ENCODE measurements around the gene CX3CL1. TPM values are rescaled to one million over a fixed set of nuclear protein-coding genes. Genes with fewer than 3 reads are reported as not detected.

CX3CL1 gene
- total RNA-seq, 1 donor from 2014 or later = 9.6 TPM

DNA sequence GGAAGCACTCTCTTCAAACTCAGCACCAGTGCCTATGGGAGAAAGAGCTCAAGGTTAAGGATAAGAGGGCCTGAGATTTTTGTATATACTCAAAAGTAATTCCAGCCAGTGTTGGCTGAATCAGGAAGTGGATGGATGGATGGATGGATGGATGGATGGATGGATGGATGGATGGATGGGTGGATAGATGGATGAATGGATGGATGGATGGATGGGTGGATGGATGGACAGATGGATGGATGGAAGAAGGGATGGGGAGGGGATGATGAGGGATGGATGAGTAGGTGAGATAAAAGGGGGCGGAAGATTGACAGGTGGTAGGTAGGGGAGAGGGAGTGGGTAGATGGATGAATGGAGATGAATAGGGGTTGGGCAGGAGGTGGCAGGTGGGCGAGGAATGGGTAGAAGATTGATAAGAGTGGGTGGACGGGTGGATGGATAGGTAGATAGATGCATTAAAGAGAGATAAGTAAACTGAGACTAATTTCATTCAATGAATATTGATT is 4.1 kb downstream of the CX3CL1 start:
- no peak overlapping the region for H3K27ac Mint-ChIP-seq (ENCODE audit: unreplicated experiment)

DNA sequence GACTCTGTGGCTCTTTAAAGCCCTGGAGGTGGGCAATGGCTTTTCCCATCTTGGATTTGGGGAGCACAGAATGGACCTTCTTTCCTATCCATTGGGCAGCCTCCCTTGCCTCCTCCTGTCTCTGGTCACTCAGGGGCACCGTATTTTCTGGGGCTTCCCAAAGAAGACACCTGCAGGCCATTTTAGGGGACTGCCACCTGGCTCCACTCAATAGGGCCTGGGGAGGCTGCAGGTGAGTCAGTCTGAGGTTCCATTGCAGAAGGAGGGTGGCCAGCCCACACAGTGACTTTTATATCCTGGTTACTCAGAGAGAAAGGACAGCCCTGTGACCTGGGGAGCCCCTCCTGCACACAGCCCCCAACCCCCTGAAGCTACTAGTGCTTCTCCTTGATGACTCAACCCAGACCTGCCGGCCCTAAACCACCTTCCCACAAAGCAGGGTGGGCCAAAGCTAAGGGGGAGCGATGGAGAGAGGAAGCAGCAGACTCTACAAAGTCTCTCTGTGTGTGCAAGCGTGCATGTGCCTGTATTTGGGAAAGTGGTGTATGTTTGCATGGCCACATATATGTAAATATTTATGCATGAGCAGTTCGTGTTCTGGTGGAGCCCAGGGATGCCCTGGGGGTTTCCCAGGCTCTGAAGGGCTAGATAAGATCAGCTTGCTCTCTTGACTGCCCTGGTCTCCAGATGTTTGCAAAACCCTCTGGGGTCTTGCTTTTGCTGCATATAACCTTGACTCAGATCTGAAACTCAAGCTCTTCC is 5.0 kb downstream of the CX3CL1 start:
- Mint-ChIP-seq H3K4me3 (ENCODE audit: unreplicated experiment) (peak overlapping the region; percentile 34), H3K4me1 (ENCODE audit: low read depth, unreplicated experiment) (peaks cover 27% of the 10 kb centered on the region)

More for the DNA sequence above, 4.1 kb downstream of the CX3CL1 start:
- H2AFZ ChIP-seq (ENCODE audit: low read depth, low read length) = no peak overlapping the region
- no peaks in the 10 kb centered on the region for H3K36me3 ChIP-seq (ENCODE audit: insufficient read depth, low read length)
- no peak for DNase-seq (ENCODE audit: low read depth)
- Mint-ChIP-seq H3K4me1 (ENCODE audit: low read depth, unreplicated experiment) (peaks cover 27% of the 10 kb centered on the region), H3K9me3 (ENCODE audit: unreplicated experiment) (peaks cover 5% of the 10 kb centered on the region), H3K4me3 (ENCODE audit: unreplicated experiment) (no peak overlapping the region), H3K36me3 (ENCODE audit: low read depth, unreplicated experiment) (no peaks in the 10 kb centered on the region), H3K27me3 (ENCODE audit: low read depth, unreplicated experiment) (no peaks in the 10 kb centered on the region)
- no peaks in the 10 kb centered on the region for H3K79me2 ChIP-seq (ENCODE audit: insufficient read depth, low read length)
- no peak overlapping the region for H3K4me3 ChIP-seq (ENCODE audit: insufficient read depth, low read depth, low read length)
- FAIRE-seq = no peak
- H3K27ac ChIP-seq (ENCODE audit: low read depth, low read length) = no peak overlapping the region
- TF ChIP-seq, protein P1, sequence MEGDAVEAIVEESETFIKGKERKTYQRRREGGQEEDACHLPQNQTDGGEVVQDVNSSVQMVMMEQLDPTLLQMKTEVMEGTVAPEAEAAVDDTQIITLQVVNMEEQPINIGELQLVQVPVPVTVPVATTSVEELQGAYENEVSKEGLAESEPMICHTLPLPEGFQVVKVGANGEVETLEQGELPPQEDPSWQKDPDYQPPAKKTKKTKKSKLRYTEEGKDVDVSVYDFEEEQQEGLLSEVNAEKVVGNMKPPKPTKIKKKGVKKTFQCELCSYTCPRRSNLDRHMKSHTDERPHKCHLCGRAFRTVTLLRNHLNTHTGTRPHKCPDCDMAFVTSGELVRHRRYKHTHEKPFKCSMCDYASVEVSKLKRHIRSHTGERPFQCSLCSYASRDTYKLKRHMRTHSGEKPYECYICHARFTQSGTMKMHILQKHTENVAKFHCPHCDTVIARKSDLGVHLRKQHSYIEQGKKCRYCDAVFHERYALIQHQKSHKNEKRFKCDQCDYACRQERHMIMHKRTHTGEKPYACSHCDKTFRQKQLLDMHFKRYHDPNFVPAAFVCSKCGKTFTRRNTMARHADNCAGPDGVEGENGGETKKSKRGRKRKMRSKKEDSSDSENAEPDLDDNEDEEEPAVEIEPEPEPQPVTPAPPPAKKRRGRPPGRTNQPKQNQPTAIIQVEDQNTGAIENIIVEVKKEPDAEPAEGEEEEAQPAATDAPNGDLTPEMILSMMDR (IDR thresholded peaks at IDR 0.05; ENCODE audit: insufficient read depth, low read depth, low read length) = no peak
- H3K9ac ChIP-seq (ENCODE audit: low read length) = no peak overlapping the region
- no peaks in the 10 kb centered on the region for H4K20me1 ChIP-seq (ENCODE audit: insufficient read depth, low read length)
- peaks cover 2% of the 10 kb centered on the region for H3K27me3 ChIP-seq (ENCODE audit: insufficient read depth, low read length)
- H3K4me2 ChIP-seq (ENCODE audit: low read length) = no peak overlapping the region
- H3K4me1 ChIP-seq (ENCODE audit: insufficient read depth, low read length) = peaks cover 38% of the 10 kb centered on the region
- no peaks in the 10 kb centered on the region for H3K9me3 ChIP-seq (ENCODE audit: insufficient read depth, low read depth, low read length)

More for the DNA sequence above, 5.0 kb downstream of the CX3CL1 start:
- H4K20me1 ChIP-seq (ENCODE audit: insufficient read depth, low read length) = no peaks in the 10 kb centered on the region
- no peaks in the 10 kb centered on the region for H3K79me2 ChIP-seq (ENCODE audit: insufficient read depth, low read length)
- peaks cover 2% of the 10 kb centered on the region for H3K27me3 ChIP-seq (ENCODE audit: insufficient read depth, low read length)
- no peak overlapping the region for H3K9ac ChIP-seq (ENCODE audit: low read length)
- DNase-seq (ENCODE audit: low read depth) (no peak), FAIRE-seq (no peak)
- no peak overlapping the region for H3K27ac ChIP-seq (ENCODE audit: low read depth, low read length)
- Mint-ChIP-seq H3K27ac (ENCODE audit: unreplicated experiment) (no peak overlapping the region), H3K27me3 (ENCODE audit: low read depth, unreplicated experiment) (no peaks in the 10 kb centered on the region), H3K9me3 (ENCODE audit: unreplicated experiment) (peaks cover 5% of the 10 kb centered on the region), H3K36me3 (ENCODE audit: low read depth, unreplicated experiment) (no peaks in the 10 kb centered on the region)
- no peak for TF ChIP-seq EZH2 (IDR thresholded peaks at IDR 0.05; ENCODE audit: insufficient read depth, low read length)
- TF ChIP-seq, protein P1 (IDR thresholded peaks at IDR 0.05; ENCODE audit: insufficient read depth, low read depth, low read length) = no peak
- H2AFZ ChIP-seq (ENCODE audit: low read depth, low read length) = no peak overlapping the region
- no peak overlapping the region for H3K4me3 ChIP-seq (ENCODE audit: insufficient read depth, low read depth, low read length)
- no peaks in the 10 kb centered on the region for H3K36me3 ChIP-seq (ENCODE audit: insufficient read depth, low read length)
- peaks cover 34% of the 10 kb centered on the region for H3K4me1 ChIP-seq (ENCODE audit: insufficient read depth, low read length)
- H3K4me2 ChIP-seq (ENCODE audit: low read length) = peak overlapping the region; percentile 68
- no peaks in the 10 kb centered on the region for H3K9me3 ChIP-seq (ENCODE audit: insufficient read depth, low read depth, low read length)
